Hair follicular keratinocyte (primary cell): ENCODE measurements around the gene GOLGA8F. TPM values are rescaled to one million over a fixed set of nuclear protein-coding genes. Genes with fewer than 3 reads are reported as not detected.

ENCODE experiments used
- total RNA-seq: library from RNA; depleted of rRNA; stranded (reverse); fragments of >200 nt; gene quantifications from 2 replicates; pipeline ENCODE4 v1.2.3, GENCODE V29; 2015

GOLGA8F gene, protein sequence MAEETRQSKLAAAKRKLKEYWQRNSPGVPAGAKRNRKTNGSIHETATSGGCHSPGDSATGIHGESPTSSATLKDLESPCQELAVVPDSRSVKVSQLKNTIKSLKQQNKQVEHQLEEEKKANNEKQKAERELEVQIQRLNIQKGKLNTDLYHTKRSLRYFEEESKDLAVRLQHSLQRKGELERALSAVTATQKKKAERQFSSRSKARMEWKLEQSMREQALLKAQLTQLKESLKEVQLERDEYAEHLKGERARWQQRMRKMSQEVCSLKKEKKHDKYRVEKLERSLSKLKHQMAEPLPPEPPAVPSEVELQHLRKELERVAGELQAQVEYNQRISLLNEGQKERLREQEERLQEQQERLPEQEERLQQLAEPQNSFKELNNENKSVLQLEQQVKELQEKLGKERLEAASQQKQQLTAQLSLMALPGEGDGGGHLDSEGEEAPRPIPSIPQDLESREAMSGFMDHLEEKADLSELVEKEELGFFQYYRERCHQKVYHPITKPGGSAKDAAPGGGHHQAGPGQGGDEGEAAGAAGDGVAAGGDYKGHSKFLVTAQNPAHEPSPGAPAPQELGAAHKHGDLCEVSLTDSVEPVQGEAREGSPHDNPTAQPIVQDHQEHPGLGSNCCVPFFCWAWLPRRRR
- not detected in 2 replicates for total RNA-seq

DNA sequence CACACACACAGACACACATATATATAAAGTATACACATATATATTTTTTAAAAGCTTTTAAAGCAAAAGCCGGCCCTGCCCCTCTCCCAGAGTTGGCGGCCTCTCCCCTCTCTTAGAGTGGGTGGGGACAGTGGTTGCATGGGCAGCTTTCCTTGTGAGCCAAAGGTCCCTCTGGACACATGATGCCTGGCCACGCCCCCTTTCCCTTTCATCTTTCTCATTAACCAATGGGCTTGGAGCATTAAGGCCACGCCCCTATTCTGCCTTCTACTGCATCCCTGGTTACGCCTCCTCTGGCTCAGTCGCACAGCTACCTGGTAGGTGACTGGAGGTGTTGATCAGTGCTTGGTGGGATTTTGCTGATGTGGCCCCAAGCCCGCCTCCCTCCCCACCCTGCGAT, at the start of gene GOLGA8F:
Gene GOLGA8F, plus strand, starts transcription at position 301 of the 400 bp plus-strand sequence. Its CDS starts 98 bp downstream, at position 399.

DNA sequence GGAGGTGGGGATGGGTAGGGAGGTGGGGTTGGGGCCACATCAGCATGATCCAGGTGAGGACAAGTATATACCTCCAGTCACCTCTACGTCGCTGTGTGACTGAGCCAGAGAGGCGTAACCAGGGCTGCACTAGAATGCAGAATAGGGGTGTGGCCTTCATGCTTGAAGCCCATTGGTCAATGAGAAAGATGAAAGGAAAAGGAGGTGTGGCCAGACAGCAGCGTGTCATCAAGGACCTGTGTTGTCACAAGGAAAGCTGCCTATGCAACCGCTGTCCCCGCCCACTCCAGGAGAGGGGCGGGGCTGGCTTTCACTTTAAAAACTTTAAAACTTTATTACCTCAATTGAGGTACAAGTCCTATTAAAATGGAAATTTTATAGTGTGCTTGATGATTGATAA, 20.5 kb upstream of the GOLGA8F start, which contains the start of gene GOLGA6L24:
Gene GOLGA6L24, minus strand, starts transcription at position 101 of the 400 bp plus-strand sequence. Its CDS starts 61 bp downstream, at position 40.

Other genes starting within 250 kb of the GOLGA8F start
- gene HERC2, start 56.5 kb upstream of the GOLGA8F start, total RNA-seq: 23.8 and 25.5 TPM in 2 replicates
- gene GOLGA6L24, start 20.6 kb upstream of the GOLGA8F start, total RNA-seq: not detected in 2 replicates
- not detected in 2 replicates for gene GOLGA8G, start 154.3 kb downstream of the GOLGA8F start, total RNA-seq
- not detected in 2 replicates for gene GOLGA6L25, start 174.9 kb downstream of the GOLGA8F start, total RNA-seq